ENCODE results near the gene RHEX.

GRCh38 chr1:206101351-206102045 is 48.5 kb downstream of the RHEX start:
- TF ChIP-seq EZH2 (IDR thresholded peaks at IDR 0.05; ENCODE audit: insufficient read depth, poor library complexity, severe bottlenecking), result no peak
- TF ChIP-seq EZH2phosphoT487 (IDR thresholded peaks at IDR 0.05; ENCODE audit: insufficient read depth, low read depth), result no peak
